PC-9 (cell line): ENCODE results near the gene SMIM43. TPM values are rescaled to one million over a fixed set of nuclear protein-coding genes. Genes with fewer than 3 reads are reported as not detected.
A peak's percentile ranks its signal among the peaks of the same experiment; 100 is the strongest.

ENCODE experiments used
- BruUV-seq: library from RNA; stranded (reverse); fragments of 400-500 nt; replicated peaks from 2 replicates; lab custom pipeline; 2021; lab: Mats Ljungman, UMichigan
- CTCF ChIA-PET: fragments of 300-600 bp; sonication (Branson Sonifier 250); formaldehyde crosslinking; loops from one replicate; lab custom pipeline; 2022; ENCODE audit warnings: antibody characterized with exemption; lab: Charles Lee
- POLR2A ChIA-PET: fragments of 300-600 bp; sonication (Branson Sonifier 250); formaldehyde crosslinking; loops from one replicate; lab custom pipeline; 2022; ENCODE audit warnings: antibody characterized with exemption; ENCODE audit not compliant: unreplicated experiment; lab: Charles Lee
- DNase-seq, 2 experiments: peaks; one replicate each; pipeline versions ENCODE4 v3.0.0 to v3.0.0-alpha.2; 2015 to 2022; ENCODE audit warnings: mixed read lengths in 1 of 2
- H2AFZ ChIP-seq: fragments of 200-600 bp; sonication (generic); 2 replicates; pipeline ENCODE4 v1.8.1; 2017; ENCODE audit warnings: antibody characterized with exemption
- H3F3A ChIP-seq: fragments of 200-600 bp; sonication (generic); 2 replicates; pipeline ENCODE4 v1.8.1; 2017; ENCODE audit warnings: antibody characterized with exemption, mild to moderate bottlenecking, low read depth; ENCODE audit not compliant: insufficient read depth
- H3K27ac ChIP-seq: fragments of 200-600 bp; sonication (generic); 2 replicates; pipeline ENCODE4 v1.6.1; 2016; ENCODE audit warnings: mixed run types
- H3K27me3 ChIP-seq: fragments of 200-600 bp; sonication (generic); 2 replicates; pipeline ENCODE4 v1.6.1; 2016; ENCODE audit warnings: low read depth, mixed run types; ENCODE audit not compliant: insufficient read depth
- H3K36me3 ChIP-seq: fragments of 200-600 bp; sonication (generic); 2 replicates; pipeline ENCODE4 v1.6.1; 2016; ENCODE audit warnings: low read depth, mixed run types
- H3K4me1 ChIP-seq: fragments of 200-600 bp; sonication (generic); replicated peaks from 2 replicates; pipeline ENCODE4 v1.6.1; 2016; ENCODE audit warnings: mixed run types; ENCODE audit not compliant: insufficient read depth
- H3K4me2 ChIP-seq: fragments of 200-600 bp; sonication (generic); 2 replicates; pipeline ENCODE4 v1.6.1; 2017; ENCODE audit warnings: mixed run types
- H3K4me3 ChIP-seq: fragments of 200-600 bp; sonication (generic); 2 replicates; pipeline ENCODE4 v1.6.1; 2016; ENCODE audit warnings: mixed run types
- H3K79me2 ChIP-seq: fragments of 200-600 bp; sonication (generic); 2 replicates; pipeline ENCODE4 v1.6.1; 2017; ENCODE audit warnings: low read depth, mixed run types
- H3K9me2 ChIP-seq: fragments of 200-600 bp; sonication (generic); 2 replicates; pipeline ENCODE4 v1.8.1; 2017; ENCODE audit warnings: mild to moderate bottlenecking; ENCODE audit not compliant: insufficient read depth
- H3K9me3 ChIP-seq: fragments of 200-600 bp; sonication (generic); 2 replicates; pipeline ENCODE4 v1.8.1; 2016; ENCODE audit warnings: low read depth; ENCODE audit not compliant: insufficient read depth
- H4K20me1 ChIP-seq: fragments of 200-600 bp; sonication (generic); 2 replicates; pipeline ENCODE4 v1.8.1; 2017; ENCODE audit not compliant: insufficient read depth
- EZH2 ChIP-seq: fragments of 200-600 bp; sonication (generic); IDR thresholded peaks from 2 replicates; pipeline ENCODE4 v1.8.0; 2017; ENCODE audit warnings: antibody characterized with exemption, low read depth
- intact Hi-C: fragments of 100-400 bp; cut with micrococcal nuclease; formaldehyde crosslinking; loops from one replicate; pipeline ENCODE4 v1.10.0; 2022; ENCODE audit not compliant: unreplicated experiment
- total RNA-seq: library from RNA; stranded (reverse); gene quantifications from 2 replicates; pipeline ENCODE4 v1.2.3, GENCODE V29; 2021
- TF ChIP-seq, protein P1 (sequence below): fragments of 200-600 bp; sonication (generic); conservative IDR thresholded peaks from 2 replicates; pipeline ENCODE4 v1.6.1; 2017; ENCODE audit warnings: mixed run types, antibody characterized with exemption, mild to moderate bottlenecking, moderate library complexity

Gene SMIM43
- total RNA-seq, 1 experiment from 2014 or later: not detected

DNA sequence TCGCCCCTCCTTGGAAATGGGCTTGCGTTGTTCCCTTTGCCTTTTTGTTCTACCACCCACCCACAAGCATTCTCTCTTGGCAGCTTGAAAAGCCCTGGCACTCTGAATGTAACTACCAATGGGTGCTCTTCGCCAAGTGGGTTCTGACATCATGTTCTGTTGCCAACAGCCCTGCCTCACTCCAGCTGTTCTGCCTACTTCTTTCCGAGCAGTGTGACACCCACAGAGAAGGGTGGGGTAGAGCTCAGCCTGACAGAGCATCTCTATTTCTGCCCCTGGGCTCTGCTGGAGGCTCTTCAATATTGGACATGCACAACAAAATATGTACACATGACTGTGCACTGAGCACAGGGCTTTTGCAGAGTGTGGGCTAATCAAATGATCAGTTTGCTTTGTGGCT is 20.5 kb upstream of the SMIM43 start:
- H3K79me2 ChIP-seq: no peaks in the 10 kb centered on the region
- CTCF ChIA-PET: no interaction called here
- H4K20me1 ChIP-seq: no peaks in the 10 kb centered on the region
- no peaks in the 10 kb centered on the region for H3F3A ChIP-seq
- TF ChIP-seq EZH2: no peak
- TF ChIP-seq, protein P1, sequence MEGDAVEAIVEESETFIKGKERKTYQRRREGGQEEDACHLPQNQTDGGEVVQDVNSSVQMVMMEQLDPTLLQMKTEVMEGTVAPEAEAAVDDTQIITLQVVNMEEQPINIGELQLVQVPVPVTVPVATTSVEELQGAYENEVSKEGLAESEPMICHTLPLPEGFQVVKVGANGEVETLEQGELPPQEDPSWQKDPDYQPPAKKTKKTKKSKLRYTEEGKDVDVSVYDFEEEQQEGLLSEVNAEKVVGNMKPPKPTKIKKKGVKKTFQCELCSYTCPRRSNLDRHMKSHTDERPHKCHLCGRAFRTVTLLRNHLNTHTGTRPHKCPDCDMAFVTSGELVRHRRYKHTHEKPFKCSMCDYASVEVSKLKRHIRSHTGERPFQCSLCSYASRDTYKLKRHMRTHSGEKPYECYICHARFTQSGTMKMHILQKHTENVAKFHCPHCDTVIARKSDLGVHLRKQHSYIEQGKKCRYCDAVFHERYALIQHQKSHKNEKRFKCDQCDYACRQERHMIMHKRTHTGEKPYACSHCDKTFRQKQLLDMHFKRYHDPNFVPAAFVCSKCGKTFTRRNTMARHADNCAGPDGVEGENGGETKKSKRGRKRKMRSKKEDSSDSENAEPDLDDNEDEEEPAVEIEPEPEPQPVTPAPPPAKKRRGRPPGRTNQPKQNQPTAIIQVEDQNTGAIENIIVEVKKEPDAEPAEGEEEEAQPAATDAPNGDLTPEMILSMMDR: no peak
- H3K4me3 ChIP-seq: no peak overlapping the region
- no peaks in the 10 kb centered on the region for H3K36me3 ChIP-seq
- H3K9me3 ChIP-seq: no peaks in the 10 kb centered on the region; the same call in 1 of the 2 replicates
- H3K9me2 ChIP-seq: no peaks in the 10 kb centered on the region
- BruUV-seq: no TSS peak
- POLR2A ChIA-PET: no interaction called here
- H3K4me2 ChIP-seq: no peak overlapping the region
- H3K4me1 ChIP-seq: peaks cover 20% of the 10 kb centered on the region
- no peaks in the 10 kb centered on the region for H3K27me3 ChIP-seq
- DNase-seq: no peak
- no peak overlapping the region for H3K27ac ChIP-seq
- no peak overlapping the region for H2AFZ ChIP-seq
- intact Hi-C loops: no loop called here

DNA sequence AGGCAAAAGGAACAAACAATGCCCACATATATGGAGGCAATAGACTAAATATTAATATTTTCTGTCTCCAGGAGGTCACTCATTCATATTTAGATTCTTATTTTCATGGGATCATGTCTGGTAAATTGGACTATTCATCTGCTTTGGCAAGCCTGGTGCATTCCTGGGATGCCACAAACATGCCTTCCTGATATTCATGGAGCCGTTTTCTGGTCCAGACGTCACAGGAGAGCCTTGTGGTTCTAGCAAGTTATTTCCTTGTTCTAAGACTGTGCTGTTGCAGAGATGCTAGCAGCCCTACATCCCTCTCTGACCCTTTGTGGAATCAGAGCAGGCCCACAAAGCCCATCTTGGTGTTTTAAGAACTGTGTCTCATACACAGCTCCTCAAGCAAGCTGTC is 20.0 kb upstream of the SMIM43 start:
- Histone ChIP-seq H3K4me2 (no peak overlapping the region), H3K4me3 (no peak overlapping the region), H3K79me2 (no peaks in the 10 kb centered on the region), H3F3A (no peaks in the 10 kb centered on the region), H3K4me1 (peaks cover 15% of the 10 kb centered on the region), H3K9me2 (no peaks in the 10 kb centered on the region), H3K27ac (no peak overlapping the region), H3K27me3 (no peaks in the 10 kb centered on the region), H3K9me3 (no peaks in the 10 kb centered on the region; the same call in 1 of the 2 replicates), H3K36me3 (no peaks in the 10 kb centered on the region), H2AFZ (no peak overlapping the region), H4K20me1 (no peaks in the 10 kb centered on the region)
- POLR2A ChIA-PET: no interaction called here
- BruUV-seq: no TSS peak
- peak; percentile 60 to 64 for DNase-seq
- TF ChIP-seq EZH2: no peak
- TF ChIP-seq, protein P1: no peak
- CTCF ChIA-PET: no interaction called here
- intact Hi-C loops: no loop called here

DNA sequence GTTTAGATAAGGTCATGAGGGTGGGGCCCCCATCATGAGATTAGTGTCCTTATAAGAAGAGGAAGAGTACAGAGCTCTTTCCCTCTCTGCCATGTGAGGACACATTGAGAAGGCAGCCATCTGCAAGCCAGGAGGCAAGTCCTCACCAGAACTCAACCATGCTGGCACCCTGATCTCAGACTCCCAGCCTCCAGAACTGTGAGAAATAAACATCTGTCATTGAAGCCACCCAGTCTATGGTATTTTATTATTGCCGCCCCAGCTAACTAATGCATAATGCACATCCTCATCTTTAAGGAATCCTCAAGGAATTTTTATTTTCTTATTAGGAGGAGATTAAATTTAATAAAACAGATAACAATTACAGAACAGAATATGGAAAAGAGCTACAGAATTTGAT is 19.4 kb upstream of the SMIM43 start:
- no peak for TF ChIP-seq EZH2
- TF ChIP-seq, protein P1: no peak
- H3K4me3 ChIP-seq: no peak overlapping the region
- BruUV-seq: no TSS peak
- H3K4me1 ChIP-seq: peaks cover 9% of the 10 kb centered on the region
- H3K4me2 ChIP-seq: no peak overlapping the region
- no peaks in the 10 kb centered on the region for H3K27me3 ChIP-seq
- H3K36me3 ChIP-seq: no peaks in the 10 kb centered on the region
- no peaks in the 10 kb centered on the region; the same call in 1 of the 2 replicates for H3K9me3 ChIP-seq
- CTCF ChIA-PET: no interaction called here
- H4K20me1 ChIP-seq: no peaks in the 10 kb centered on the region
- POLR2A ChIA-PET: no interaction called here
- intact Hi-C loops: no loop called here
- H3K79me2 ChIP-seq: no peaks in the 10 kb centered on the region
- no peak for DNase-seq
- H3K27ac ChIP-seq: no peak overlapping the region
- H2AFZ ChIP-seq: no peak overlapping the region
- H3F3A ChIP-seq: no peaks in the 10 kb centered on the region
- no peaks in the 10 kb centered on the region for H3K9me2 ChIP-seq
